ENCODE results near the gene PNLIP.

GRCh38 chr10:116574797-116575196, 29.1 kb downstream of the PNLIP start:
- TF ChIP-seq CTCF (IDR thresholded peaks at IDR 0.05) (no peak), JUN (IDR thresholded peaks at IDR 0.05) (no peak), POLR2A (IDR thresholded peaks at IDR 0.05; ENCODE audit: low read length) (no peak), REST (IDR thresholded peaks at IDR 0.05) (no peak), BHLHE40 (IDR thresholded peaks at IDR 0.05; ENCODE audit: low read depth, low read length) (no peak), CEBPB (IDR thresholded peaks at IDR 0.05) (no peak), CBX8 (IDR thresholded peaks at IDR 0.05) (no peak), FOXS1 (CRISPR knock-in tag; IDR thresholded peaks at IDR 0.05) (no peak), CBX2 (IDR thresholded peaks at IDR 0.05; ENCODE audit: borderline replicate concordance, low read depth) (no peak), POLR2AphosphoS2 (conservative IDR thresholded peaks at IDR 0.05; ENCODE audit: low read length) (no peak), E2F6 (IDR thresholded peaks at IDR 0.05; ENCODE audit: borderline replicate concordance, low read depth) (no peak), SREBF2 (IDR thresholded peaks at IDR 0.05) (no peak), CHD4 (IDR thresholded peaks at IDR 0.05; ENCODE audit: borderline replicate concordance) (no peak), EP300 (IDR thresholded peaks at IDR 0.05) (no peak)

All from A549 (cell line).